Pulmonary artery endothelial cell (primary cell): Measurements from ENCODE around the gene THAP6. TPM values are rescaled to one million over a fixed set of nuclear protein-coding genes. Genes with fewer than 3 reads are reported as not detected.
"Not testable (repeated sequence)": the region's sequence is repeated elsewhere in the genome, so short reads cannot be mapped to it uniquely, and the experiment has no call there.

Experiments used
- DNase-seq: peaks from one replicate; pipeline ENCODE4 v3.0.0-alpha.2; 2011; ENCODE audit warnings: low read depth, low spot score
- total RNA-seq: library from RNA; depleted of rRNA; stranded (reverse); fragments of >200 nt; gene quantifications from 2 replicates; pipeline ENCODE4 v1.2.3, GENCODE V29; 2014

Gene THAP6
- 4.9 and 5.5 TPM in 2 replicates for total RNA-seq

- DNase-seq, result peak; percentile 79
Measured at GRCh38 chr4:75514131-75514948, at the start of gene THAP6, which contains the start of gene RCHY1. Gene THAP6, plus strand, starts transcription at chr4:75514473. Its CDS starts 980 bp downstream, at chr4:75515453. Gene RCHY1, minus strand, starts transcription at chr4:75514403. Its CDS starts 117 bp downstream, at chr4:75514286.

- DNase-seq, result no peak
Measured at GRCh38 chr4:75469896-75470295, 44.4 kb upstream of the THAP6 start.

- no peak for DNase-seq
Measured at GRCh38 chr4:75470738-75471137, 43.5 kb upstream of the THAP6 start.

- no peak for DNase-seq
Measured at GRCh38 chr4:75477201-75477600, 37.1 kb upstream of the THAP6 start.

DNA sequence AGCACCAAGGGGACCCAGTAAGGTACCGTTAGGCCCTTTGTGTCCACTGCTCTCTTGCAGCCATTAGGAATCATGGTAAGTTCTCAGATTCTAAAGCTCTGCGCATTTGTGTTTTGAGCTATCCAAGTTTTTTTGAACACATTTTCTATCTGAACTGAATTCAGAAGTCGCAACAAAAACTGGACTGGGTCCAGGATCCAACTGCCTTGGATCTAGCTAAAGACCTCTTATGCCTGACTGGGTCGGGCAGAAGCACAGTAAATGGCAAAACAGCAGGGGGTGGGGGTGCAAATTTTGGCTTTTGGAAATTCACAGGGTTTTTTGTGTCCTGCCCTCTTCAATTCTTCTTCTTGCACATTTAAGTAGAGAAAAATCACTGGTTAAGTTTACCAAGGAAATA, 30.1 kb upstream of the THAP6 start:
- DNase-seq, result no peak

GRCh38 chr4:75490155-75490554, 24.1 kb upstream of the THAP6 start:
- DNase-seq, result no peak

DNA sequence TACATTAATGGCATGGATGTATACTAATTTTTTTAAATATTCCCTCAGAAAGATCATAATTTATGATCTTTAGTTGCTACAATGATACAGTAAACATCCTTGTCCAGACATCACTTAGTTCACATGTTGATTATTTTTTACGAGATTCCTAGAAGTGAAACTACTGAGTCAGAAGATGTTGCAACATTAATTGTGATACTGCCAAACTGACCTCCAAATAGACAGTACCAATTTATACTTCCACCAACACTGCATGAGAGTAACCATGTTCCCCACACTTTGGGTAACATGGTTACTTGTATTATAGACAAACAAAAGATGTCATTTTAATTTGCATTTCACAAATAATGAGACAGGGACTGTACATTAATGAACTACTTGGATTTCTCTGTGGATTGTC, 19.7 kb upstream of the THAP6 start:
- DNase-seq, result no peak

DNA sequence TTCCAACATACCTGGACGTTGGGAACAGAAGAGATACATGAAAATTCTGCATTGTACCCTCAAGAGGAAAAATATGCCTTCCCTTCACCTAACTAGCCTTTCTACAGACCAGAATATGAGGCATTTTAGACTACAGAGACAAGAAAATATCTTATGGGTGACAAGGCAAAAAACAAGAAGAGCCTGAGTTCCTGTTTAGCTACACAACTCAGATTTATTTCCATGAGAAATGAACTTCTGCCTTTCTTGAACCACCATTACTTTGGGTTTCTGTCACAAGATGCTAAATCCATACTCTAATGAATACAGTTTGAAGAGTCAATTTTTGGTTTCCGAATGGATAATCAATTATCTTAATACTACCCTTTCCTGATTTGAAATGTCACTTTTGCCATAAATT, 18.8 kb upstream of the THAP6 start:
- no peak for DNase-seq

GRCh38 chr4:75496406-75496805, 17.9 kb upstream of the THAP6 start:
- DNase-seq, result no peak

DNA sequence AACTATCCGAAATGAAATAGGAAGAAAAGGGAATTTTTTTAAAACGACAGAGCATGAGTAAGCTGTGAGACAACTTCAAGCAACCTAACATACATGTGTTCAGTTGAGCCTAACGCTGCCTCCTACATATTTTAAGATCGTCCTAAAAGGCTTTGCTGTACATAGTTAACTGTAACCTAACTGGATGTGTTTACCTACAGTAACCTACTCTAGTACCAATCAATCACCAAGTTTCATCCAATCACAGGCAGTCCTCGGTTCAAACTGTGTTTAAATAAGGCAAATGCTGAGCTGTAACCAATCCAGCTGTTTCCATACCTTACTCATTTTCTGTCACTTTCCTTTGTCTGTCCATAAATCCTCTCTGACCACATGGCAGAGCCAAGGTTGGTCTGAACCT, 17.1 kb upstream of the THAP6 start:
- DNase-seq, result no peak

DNA sequence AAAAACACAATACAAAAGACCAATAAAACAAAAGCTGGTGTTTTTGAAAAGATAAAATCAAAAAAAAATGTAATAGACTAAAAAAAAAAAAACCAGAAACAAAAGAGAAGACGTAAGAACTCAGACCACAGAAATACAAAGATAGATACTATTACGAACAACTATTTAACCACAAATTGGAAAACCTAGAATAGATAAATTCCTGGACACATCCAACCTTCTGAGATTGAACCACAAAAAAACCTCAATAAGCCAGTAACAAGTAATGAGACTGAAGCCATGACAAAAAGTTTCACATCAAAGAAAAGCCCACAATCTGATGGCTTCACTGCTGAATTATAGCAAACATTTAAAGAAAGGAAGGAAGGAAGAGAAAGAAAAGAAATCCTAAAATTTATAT, 16.2 kb upstream of the THAP6 start:
- no peak for DNase-seq

- no peak for DNase-seq
Measured at GRCh38 chr4:75499900-75500299, 14.4 kb upstream of the THAP6 start.

DNA sequence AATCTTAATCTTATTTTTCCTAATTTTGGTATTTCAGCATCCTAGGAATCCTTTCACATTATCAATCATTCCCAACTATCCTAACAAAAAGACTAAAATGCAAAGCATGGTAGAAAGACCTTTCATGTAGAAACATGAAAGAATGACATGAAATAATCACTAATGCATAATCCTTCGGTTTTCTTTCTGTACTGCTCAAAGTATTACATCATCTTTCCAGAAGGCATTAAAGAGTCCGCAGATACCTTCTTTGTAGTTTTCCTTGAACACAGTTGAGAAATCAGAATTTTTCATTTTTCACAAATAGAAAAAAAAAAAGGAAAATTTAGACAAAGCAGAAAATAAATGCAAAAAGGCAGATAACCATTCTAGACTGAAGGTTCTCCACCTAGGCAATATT, 11.6 kb upstream of the THAP6 start:
- no peak for DNase-seq

DNA sequence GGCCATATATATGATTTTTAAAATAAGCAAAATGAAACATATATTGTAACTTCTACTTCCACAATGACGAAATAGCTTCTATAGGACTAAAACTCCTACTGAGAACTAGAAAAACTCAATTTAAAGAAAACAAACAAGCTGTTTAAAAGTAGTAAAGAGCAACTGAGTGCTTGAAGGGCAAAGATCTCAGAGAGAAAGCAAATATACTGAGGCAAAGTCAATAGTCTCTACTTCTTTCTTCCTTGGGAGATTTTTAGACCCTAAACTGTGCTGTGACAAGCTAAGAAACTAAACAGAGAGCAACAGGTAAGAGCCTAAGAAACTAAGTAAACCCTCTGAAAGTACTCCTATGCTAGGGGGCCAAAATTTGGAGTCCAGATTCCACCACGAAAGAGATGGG, 8.6 kb upstream of the THAP6 start:
- DNase-seq, result no peak

DNA sequence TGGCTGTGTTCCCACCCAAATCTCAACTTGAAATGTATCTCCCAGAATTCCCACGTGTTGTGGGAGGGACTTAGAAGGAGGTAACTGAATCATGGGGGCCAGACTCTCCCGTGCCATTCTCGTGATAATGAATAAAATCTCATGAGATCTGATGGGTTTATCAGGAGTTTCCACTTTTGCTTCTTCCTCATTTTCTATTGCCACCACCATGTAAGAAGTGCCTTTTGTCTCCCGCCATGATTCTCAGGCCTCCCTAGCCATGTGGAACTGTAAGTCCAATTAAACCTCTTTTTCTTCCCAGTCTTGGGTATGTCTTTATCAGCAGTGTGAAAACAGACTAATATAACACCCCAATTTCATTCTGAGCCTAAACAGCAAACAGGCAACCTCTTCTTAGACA, 4.7 kb upstream of the THAP6 start:
- DNase-seq, result not testable (repeated sequence)

- no peak for DNase-seq
Measured at GRCh38 chr4:75511841-75512240, 2.4 kb upstream of the THAP6 start.

DNA sequence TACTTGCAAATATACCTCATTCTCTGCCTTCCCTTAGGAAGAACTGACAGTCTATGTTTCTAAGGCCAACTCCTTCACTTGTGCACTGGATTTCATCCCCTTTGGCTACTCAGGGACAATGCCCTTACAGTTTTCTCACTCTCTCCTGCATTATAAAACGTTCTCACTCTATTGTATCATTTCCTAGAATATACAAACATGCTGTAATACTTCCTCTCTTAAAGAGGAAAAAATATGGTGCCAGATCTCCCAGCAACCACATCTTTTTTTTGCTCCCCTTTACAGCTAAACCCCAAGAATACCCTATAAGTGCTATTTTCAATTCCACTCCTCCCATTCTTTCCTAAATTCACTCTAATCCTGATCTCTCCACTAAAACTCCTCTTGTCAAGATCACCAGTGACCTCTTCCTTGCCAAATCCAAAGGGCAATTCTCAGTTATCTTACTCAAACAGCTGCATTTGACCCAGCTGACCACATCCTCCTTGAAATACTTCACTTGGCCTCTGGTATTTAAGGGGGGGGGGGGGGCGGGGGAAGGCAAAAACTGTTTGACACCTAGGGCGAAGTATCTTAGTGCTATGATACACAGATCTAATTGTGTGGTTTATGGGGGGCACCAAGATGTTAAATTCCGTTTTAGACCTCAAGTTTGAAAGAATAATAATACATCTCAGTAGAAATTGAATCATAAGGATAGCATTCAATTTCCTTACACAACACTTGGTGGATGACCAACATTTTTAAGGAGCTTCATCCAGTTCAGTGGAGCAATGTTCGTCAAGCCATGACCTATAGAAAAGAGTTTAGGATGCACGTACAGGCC, 1.7 kb upstream of the THAP6 start:
- DNase-seq, result peak; percentile 64

GRCh38 chr4:75513526-75514130, 645 bp upstream of the THAP6 start:
- DNase-seq, result no peak

DNA sequence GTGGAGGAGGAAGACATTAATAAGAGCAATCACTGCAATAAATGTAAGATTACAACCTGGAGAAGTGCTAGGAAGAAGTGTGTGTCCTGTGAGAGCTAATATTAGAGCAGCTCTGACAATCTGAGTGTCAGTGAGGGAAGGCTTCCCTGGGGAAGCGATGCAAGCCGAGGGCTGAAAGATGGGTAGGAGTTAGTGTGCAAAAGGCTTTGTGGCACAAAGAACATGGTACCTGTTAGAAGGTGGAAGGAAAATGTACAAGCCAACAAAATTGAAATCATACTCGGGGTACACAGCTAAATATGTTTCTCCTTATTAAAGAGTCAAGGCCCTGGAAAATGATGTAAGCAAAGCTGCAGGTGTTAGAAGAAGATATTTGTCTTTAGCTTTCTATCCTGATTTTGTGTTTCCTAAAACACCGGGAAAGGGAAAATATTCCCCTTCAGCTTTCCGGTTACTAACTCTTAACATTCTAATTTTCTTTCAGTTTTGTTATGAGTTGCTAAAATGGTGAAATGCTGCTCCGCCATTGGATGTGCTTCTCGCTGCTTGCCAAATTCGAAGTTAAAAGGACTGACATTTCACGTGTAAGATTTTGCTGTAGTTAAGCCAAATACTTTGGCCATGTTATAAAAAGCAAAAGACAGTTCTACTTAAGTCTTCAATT, 808 bp downstream of the THAP6 start:
- DNase-seq, result no peak

- no peak for DNase-seq
Measured at GRCh38 chr4:75516144-75516543, 1.9 kb downstream of the THAP6 start.

DNA sequence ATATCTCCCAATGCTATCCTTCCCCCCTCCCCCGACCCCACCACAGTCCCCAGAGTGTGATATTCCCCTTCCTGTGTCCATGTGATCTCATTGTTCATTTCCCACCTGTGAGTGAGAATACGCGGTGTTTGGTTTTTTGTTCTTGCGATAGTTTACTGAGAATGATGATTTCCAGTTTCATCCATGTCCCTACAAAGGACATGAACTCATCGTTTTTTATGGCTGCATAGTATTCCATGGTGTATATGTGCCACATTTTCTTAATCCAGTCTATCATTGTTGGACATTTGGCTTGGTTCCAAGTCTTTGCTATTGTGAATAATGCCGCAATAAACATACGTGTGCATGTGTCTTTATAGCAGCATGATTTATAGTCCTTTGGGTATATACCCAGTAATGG, 5.2 kb downstream of the THAP6 start:
- DNase-seq, result not testable (repeated sequence)

- no peak for DNase-seq
Measured at GRCh38 chr4:75525086-75525485, 10.8 kb downstream of the THAP6 start.
